Activated T-helper 1 cell treated with anti-CD3 and anti-CD28 coated beads, Interleukin-2, amount 50 U/mL, for 16 hours (primary cell): ENCODE data around the gene P4HTM.
A peak's percentile ranks its signal among the peaks of the same experiment; 100 is the strongest.
"Not testable (repeated sequence)": the region's sequence is repeated elsewhere in the genome, so short reads cannot be mapped to it uniquely, and the experiment has no call there.

Source experiments
- DNase-seq, 2 donors: peaks; one replicate each; pipeline ENCODE4 v3.0.0-alpha.2; 2020; ENCODE audit warnings: low read depth in 1 of 2, low spot score in 1 of 2

The P4HTM gene

DNA sequence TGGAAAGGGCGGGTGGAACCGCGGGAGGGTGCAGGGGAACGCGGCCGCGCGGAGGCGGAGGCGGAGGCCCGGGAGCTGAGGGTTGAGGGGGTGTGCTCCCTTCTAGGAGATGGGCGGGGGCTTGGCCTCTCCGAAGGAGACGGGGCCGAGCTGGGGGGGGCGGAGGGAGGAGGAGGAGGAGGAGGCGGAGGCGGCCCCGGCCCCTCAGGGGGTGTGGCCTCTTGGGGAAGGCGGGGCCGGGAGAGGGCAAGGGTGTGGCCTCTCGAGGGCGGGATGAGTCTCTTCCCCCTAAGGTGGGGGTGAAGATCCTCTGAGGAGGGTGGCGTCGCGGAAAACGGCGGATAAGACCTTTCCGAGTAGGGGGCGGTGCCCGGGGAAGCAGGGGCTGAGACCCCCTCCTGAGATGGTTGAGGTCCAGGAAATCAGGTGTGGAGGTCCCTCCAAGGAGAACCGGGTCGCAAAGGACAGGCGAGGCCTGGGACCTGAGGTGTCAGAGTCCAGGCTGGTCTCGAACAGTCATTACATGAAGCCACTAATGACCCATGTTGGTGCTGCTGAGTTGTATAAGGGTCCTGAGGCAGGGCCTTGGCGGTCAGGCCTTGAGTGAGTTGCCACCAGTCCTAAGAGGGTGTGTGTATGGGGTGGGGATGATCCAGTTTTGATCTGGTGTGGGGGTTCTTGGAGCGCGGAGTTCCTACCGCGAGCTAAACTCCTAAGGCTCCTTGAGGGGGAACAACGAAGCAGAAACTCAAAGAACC, 17.9 kb downstream of the P4HTM start:
- DNase-seq, result peak; percentile 67 to 79

GRCh38 chr3:49008627-49009026, 18.6 kb downstream of the P4HTM start:
- DNase-seq, result not testable (repeated sequence)

DNA sequence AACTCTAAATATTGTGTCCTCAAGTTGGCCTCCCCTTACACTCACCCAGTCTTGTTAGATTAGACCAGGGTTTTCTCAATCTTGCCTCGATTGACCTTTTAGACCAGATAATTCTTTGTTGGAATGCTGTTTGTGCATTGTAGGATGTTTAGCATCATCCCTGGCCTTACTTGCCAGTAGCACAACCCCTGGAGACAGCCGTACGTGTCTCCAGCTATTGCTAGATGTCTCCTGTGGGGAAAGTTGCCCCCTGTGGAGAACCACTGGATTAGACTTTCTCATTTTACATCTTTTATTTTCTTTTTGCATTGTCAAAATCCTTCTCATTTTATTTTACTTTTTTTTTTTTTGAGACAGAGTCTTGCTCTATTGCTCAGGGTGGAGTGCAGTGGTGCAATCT, 19.4 kb downstream of the P4HTM start:
- no peak for DNase-seq

DNA sequence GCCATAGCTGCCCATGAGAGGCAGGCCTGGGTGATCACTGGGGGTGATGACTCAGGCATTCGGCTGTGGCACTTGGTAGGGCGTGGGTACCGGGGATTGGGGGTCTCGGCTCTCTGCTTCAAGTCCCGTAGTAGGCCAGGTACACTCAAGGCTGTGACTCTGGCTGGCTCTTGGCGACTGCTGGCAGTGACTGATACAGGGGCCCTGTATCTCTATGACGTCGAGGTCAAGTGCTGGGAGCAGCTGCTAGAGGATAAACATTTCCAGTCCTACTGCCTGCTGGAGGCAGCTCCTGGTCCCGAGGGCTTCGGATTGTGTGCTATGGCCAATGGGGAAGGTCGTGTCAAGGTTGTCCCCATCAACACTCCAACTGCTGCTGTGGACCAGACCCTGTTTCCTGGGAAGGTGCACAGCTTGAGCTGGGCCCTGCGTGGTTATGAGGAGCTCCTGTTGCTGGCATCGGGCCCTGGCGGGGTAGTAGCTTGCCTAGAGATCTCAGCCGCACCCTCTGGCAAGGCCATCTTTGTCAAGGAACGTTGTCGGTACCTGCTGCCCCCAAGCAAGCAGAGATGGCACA, 22.5 kb downstream of the P4HTM start:
- no peak for DNase-seq

GRCh38 chr3:49013113-49013737, 23.2 kb downstream of the P4HTM start:
- DNase-seq, result no peak

DNA sequence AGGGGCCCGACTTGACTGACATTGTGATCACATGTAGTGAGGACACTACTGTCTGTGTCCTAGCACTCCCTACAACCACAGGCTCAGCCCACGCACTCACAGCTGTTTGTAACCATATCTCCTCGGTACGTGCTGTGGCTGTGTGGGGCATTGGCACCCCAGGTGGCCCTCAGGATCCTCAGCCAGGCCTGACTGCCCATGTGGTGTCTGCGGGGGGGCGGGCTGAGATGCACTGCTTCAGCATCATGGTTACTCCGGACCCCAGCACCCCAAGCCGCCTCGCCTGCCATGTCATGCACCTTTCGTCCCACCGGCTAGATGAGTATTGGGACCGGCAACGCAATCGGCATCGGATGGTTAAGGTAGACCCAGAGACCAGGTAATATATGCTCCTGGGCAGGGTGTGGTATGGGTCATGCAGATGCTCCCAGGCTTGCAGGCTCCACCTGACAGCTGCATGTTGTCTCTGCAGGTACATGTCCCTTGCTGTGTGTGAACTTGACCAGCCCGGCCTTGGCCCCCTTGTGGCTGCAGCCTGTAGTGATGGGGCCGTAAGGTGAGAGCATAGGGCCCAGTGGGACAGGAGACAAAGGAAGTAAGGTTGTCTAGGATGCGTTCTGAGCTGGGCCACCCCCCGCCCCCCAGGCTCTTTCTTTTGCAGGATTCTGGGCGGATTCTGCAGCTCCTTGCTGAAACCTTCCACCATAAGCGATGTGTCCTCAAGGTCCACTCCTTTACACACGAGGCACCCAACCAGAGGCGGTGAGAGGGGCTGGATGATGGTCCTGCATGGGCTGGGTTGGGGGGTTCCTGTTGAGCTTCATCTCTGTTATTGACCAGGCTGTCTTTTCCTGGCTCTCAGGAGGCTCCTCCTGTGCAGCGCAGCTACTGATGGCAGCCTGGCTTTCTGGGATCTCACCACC, 24.0 kb downstream of the P4HTM start:
- DNase-seq, result no peak

DNA sequence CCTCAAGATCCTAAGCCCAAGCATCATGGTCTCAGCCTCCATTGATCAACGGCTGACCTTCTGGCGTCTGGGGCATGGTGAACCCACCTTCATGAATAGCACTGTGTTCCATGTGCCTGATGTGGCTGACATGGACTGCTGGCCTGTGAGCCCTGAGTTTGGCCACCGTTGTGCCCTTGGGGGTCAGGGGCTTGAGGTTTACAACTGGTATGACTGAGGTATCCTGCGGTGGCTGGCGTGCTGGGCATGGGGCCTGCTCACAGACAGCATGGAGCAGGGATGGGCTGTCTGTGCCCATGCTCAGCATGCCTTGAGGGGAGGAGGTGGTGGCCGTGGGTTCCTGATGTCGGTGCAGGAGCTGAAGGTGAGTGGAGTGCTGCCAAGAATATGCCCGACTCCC, 25.0 kb downstream of the P4HTM start:
- DNase-seq, result no peak

- DNase-seq, result no peak
These were observed 25.7 kb downstream of the P4HTM start for GRCh38 chr3:49015765-49016164.

- DNase-seq, result no peak
These were observed 26.6 kb downstream of the P4HTM start for GRCh38 chr3:49016414-49017228.

DNA sequence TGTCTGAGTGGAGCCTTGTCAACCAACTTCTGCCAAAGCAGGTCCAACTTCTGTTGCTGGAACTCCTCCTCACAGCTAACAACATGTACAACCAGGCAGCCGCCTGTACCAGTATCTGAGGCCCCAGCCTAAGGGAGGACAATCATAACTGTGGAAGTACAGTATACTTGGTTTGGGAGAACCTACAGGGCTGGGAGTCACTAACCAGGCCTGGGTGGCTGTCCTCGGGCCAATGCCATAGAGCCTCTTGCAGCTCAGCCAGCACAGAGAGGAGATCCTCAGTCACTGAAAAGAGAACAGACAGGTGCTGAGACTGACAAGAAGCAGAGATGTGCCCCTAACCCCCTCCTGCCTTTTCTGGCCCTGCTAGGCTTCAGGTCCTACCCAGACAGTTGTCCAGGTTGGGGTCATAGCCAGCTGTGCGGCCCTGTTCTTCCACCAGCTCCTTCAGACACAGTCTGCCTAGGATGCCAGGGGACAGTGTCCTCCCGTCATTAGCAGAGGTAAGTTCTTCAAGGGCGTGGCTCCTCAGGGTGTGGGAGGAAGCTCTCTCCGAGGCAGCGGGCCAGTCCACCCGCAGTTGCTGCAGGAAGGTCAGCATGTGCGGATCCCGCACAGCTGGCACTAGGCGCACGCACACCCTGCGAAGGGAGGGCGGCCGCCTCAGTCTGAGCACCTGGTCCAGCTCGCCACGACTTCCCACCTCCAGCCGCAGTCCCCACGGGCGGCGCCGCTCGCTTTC, 27.4 kb downstream of the P4HTM start:
- no peak for DNase-seq

GRCh38 chr3:49017971-49018706, 28.1 kb downstream of the P4HTM start, which contains the start of gene DALRD3:
TSS of gene DALRD3 (minus strand) at chr3:49018580. CDS start at chr3:49018564, 16 bp downstream.
- peak in 1 of 2 donors; percentile 35 for DNase-seq

GRCh38 chr3:49018707-49019006, 28.6 kb downstream of the P4HTM start:
- no peak for DNase-seq

DNA sequence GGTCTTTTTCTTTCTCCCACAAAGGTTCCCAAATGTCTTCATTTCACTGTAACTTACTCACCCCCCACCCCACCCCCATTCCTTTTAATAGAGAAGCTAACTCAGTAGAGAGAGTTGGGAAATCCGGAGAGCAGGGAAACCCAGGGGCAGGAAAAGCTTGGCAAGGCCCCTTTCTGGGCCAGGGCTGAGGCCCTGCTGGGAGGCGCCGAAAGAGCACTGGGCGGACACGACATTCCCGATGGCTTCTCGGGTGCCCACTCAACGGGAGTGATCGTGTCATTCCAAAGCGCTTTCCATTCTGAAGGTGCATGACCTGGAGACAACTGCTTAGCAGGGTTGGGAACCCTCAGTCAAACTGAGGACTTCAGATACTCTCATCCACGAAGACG, 29.9 kb downstream of the P4HTM start:
- no peak for DNase-seq

DNA sequence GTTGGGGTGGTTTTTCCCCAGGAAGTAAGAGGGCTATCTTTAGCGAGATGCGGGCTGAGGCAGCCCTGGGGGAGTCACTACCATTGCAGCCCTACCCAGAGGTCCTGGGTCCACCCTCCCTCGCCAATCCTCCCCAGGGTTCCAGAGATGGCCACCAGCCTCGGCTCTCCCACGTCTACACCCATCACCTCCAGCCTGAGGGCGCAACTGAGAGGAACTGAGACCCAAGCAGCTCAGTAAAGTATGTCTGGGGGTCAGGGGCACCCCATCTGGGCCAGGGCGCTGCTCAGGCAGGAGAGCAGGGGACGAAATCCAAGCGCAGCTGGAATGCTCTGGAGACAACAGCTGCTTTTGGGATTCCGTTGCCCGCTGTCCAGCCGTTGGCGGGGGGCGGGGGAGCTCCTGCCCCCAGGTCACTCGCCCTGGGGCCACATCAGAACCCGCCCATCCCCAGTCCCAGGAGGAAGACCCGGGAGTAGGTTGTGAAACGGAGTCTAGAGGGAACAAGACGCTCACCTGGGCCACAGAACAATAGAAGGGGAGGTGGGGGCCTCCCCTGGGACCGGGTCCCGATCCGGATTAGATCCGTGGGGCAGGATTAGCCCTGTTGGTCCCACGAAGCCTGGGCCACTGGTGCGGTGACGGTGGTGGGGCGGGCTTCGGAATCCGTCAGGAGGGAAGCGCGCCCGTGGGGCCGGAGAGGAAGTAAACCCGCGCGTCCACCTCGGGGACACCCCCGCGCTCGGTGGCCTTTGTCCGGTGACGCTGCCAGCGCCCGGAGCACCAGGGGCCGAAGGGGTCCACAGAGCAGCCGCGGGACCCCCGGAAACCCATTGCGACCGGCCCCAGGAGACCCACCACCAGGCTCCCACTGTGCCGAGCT, 30.5 kb downstream of the P4HTM start:
- DNase-seq, result no peak

- DNase-seq, result peak; percentile 96 to 97
These were observed 31.3 kb downstream of the P4HTM start for GRCh38 chr3:49021213-49021812.

DNA sequence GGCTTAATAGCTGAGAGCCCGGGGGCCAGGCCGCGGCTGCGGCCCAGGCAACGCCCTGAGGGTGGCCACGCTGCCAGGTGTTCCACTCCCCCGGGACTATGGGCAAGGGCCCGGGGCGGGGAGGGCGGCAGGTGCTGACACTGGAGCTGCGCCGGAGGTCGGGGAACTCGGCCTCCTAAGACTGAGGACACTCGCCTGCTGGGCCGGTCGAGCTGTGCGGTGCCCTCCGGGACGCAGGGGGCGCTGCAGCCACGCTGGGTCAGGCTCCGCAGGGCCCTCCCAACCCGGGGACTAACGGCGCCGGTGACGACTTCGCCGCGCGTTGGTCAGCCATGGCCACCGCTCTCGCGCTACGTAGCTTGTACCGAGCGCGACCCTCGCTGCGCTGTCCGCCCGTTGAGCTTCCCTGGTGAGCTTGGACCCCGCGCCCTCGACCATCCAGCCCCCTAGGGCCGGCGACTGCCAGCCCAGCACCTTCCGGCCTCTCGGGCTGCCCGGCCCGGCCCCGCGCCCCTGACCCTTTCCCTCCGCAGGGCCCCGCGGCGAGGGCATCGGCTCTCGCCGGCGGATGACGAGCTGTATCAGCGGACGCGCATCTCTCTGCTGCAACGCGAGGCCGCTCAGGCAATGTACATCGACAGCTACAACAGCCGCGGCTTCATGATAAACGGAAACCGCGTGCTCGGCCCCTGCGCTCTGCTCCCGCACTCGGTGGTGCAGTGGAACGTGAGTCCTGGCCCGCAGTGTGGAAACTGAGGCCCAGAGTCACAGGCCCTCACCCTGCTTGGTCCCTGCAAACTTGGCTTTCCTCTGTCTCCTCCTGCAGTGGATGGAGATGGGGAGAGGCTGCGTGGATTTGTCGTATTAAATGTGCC, 32.0 kb downstream of the P4HTM start, which contains the start of gene NDUFAF3:
Gene NDUFAF3, plus strand, starts transcription at position 309 of the 875 bp plus-strand sequence. Its CDS starts 24 bp downstream, at position 333.
- DNase-seq, result peak; percentile 84 to 86

GRCh38 chr3:49022688-49023171, 32.7 kb downstream of the P4HTM start:
- DNase-seq, result no peak
